Stimulated activated CD8-positive, alpha-beta memory T cell treated with anti-CD3 and anti-CD28 coated beads, Interleukin-4, amount 100 ng/mL, for 4 hours (primary cell): ENCODE measurements around the gene MCM3AP.

ENCODE experiments used
- DNase-seq, 2 donors: peaks; one replicate each; pipeline ENCODE4 v3.0.0-alpha.2; 2020; ENCODE audit warnings: low read depth in 2 of 2, low spot score in 1 of 2

MCM3AP gene

DNA sequence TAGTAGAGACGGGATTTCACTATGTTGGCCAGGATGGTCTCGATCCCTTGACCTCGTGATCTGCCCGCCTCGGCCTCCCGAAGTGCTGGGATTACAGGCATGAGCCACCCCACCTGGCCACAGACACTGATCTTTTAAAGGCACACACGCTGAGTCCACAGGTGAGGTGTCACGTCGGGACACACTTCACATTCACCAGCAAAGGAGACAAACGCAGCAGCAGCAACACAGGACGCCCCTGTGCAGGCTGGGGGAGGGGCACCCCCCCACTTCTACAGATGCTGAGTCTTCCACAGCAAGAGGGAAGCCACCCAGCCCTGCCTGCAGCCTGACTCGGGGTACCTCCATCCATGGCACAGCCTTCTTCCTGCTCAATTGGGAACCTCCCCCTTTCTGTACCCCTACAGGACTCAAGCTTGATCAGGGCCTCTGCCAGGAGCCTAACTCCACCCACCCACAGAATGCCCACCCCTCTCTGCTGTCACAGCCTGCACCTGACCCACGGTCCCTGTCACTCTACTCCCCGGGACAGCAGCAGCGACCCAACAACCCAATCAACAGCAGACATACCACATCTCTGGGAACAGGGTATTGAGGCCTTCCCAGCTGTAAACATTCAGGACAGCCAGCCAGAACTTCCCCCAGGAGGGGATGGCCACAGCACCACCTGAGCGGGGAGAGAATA, 66.4 kb downstream of the MCM3AP start:
- no peak for DNase-seq

DNA sequence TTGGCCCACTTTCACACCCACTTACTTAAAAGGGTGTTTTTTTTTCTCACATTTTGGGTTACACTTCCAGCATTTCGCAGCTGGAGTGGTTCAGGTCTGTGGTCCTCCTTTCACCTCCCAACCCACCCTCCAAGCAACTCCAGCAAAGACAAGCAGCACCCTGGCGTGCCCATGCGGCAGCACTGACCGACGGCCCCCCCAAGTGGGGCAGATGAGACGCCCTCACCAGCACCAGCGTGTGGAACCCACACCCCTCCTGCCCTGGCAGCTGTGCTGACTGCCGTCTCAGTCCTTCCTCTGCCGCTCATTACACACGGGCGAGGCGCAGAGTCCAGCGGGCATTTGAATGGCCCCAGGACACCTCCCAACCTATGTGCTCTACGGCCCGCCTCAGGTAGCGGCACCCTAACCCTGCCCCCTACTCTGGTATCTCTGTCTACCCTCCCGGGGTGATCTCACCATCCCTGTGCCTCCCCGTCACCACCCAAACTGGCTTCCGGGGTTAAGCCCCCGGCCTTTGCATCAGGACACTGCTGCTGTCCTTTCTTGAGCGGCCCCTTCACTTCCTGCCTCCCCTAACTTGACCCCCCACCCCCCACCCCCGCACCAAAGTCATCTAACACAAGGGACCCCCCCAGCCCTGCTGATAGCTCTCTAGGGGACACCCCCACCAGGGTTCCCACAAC, 67.8 kb downstream of the MCM3AP start:
- DNase-seq = no peak

GRCh38 chr21:46216132-46216747, 69.2 kb downstream of the MCM3AP start:
- DNase-seq = no peak

DNA sequence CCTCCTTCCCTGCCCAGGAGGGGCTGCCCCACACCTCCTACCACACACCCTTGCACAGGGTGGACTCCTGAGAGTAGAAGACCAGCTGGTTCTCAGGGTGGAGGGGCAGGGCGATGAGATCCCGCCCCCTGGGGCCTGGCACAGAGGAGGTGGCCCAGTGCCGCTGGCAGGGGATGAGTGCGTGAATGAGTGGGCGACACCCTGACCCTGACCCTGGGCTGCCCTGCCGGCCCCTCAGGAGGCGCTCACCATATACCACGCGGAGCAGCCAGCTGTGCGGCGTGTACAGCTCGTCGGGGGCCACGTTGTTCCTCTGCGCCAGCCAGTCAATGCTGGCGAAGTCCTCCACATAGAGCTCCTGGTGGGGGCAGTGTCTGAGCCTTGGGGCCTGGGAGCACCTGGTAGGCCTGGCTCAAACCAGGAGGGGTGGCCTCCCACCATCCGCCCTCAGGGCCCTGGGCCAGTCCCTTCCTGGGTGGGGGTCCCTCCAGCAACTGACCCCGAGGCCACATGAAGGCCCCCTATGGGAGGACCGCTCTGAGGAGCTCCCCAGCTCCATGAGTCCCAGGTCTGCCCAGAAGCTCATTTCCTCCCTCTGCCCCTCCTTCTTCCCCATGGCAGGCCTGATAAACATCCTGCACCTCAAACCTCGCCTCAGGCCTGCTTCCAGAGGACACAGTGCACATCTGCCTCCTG, 69.8 kb downstream of the MCM3AP start:
- no peak for DNase-seq

DNA sequence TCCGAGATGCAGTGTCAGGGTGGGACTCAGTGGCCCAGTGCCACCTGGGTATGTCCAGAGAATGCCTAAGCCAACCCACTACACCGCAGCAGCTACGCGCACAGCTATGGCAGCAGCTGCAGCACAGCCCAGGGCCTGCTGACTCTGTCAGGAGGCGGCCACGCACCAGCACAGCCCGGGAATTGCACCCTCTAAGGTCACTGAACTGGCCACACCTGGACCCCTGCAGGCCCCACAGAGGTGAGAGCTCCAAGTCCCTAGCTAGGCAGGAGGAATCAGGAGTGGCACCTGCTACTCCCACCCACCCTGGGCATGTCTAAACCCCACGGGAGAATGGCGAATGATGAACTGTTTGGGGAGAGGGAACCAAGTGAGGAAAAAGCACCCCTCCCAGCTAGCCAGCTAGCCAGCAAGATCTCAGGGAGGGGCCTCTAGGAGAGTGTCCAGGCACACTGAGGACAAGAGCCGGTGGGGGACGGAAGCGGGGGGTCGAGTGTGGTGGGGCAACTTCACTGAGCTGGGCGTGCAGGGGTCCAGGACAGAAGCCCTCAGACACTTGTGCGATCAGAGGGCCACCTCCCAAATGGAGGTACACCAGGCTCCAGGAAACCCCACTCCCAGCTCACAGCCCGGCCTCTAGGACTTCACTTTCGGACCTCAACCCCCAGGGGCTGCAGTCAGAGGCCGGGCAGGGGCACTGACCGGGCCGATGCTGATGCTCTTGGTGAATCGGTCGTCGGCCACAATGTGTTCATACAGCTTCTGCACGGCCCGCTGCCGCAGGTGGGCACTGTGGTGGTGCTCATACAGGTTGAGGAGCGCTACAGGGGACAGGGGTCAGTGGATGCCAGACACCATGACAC, 70.7 kb downstream of the MCM3AP start:
- DNase-seq = no peak

- DNase-seq = no peak
These were observed 71.7 kb downstream of the MCM3AP start for GRCh38 chr21:46213620-46214286.

- DNase-seq = no peak
These were observed 72.5 kb downstream of the MCM3AP start for GRCh38 chr21:46212721-46213484.

GRCh38 chr21:46211786-46212720, 73.4 kb downstream of the MCM3AP start:
- DNase-seq = no peak

DNA sequence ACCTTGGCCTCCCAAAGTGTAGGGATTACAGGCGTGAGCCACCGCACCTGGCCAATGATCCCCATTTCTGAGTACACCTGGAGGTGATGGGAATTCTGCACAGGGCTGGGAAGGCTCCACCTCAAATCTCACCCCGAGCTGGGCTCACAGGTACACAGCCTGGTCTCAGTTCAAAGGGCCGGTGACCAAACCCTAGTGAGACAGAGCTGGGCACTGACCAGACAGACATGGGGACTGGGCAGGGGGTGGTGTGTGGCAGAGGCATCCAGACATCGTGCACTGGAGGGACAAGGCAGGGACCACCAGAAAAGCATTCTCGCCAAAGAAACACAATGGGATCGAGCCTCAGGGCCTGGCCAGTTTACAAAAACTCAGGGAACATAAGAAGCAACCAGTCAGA, 74.0 kb downstream of the MCM3AP start:
- DNase-seq = no peak

GRCh38 chr21:46210378-46211136, 74.9 kb downstream of the MCM3AP start:
- DNase-seq = no peak

DNA sequence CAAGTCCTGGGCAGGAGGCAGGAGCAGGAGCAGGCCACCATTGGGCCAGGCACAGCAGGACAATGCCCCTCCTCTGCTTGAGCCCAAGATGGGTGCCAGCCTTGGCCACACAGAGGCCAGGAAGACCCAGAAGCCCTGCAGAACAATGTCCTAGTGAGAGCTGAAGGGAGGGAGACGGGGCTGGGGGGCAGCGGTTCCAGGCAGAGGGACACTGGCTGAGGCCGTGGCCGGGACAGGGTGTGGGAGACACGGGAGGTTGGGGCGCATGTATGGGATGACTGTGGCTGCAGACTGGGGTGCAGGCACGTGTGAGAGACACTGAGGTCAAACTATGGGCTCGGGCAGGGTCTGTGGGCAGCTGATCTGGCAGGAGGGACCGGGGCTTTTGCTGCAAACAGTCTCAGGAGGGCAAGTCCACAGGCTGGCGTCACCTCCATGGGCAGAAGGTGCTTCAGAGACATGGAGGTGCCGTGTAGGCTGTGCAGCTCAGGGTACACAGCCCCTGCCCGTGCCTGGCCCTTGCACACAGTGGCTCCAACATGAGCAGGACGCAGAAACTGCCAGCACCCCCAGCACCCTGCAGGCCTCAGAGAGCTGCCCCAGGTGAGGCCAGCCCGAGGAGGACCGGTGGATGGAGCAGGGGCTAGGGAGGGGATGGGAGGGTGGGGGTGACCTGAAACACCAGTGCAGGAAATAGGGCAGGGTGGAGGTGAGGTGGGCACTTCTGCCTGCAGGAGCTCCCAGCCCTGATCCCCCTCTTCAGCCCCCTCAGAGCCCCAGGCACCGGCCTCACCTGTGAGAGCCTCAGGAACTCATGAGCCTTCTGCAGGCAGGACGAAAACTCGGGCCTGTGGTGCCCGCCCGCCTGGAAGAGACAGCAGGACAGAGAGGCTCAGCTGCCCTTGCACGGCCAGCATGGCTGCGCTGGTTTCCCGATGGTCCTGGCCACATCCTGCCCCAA, 76.4 kb downstream of the MCM3AP start:
- DNase-seq = no peak

GRCh38 chr21:46207920-46208591, 77.4 kb downstream of the MCM3AP start:
- no peak for DNase-seq

GRCh38 chr21:46207006-46207919, 78.1 kb downstream of the MCM3AP start:
- DNase-seq = no peak

DNA sequence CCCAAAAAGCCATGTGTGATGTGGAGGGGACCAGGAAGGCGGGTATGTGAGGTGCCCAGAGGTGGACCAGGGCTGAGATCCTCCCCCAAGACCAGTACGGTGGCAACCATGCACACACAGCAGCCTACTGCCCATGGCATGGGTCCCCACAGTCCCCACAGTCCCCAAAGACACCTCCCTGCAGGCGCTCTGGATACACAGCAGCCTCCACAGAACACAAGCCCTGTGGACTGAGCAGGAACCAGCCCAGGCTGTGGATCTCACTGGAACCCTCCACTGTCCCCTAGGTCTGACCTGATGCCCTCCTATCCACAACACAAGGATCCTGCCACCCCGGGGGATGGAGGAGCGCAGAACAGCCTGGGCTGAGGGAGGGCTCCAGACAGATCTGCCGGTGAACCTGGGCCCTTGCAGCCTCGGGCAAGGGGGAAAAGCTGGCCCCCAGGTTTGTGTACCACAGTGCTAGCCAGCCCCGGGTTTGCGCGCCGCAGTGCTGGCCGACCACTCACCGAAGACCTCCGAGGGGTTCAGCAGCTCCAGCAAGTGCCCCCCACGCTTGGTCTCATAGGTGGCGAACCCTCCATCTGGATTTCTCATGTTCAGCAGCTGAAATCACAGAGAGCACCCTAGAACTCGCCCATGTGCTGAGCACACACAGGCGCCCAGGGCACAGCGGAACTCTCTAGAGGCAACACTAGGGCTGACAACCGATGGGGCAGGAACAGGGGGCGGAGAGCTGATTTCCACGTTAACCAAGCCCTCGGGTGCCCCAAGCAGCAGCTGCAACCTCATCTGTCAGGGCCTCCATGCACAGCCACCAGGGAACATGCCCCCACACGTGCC, 79.0 kb downstream of the MCM3AP start:
- DNase-seq = no peak
